B cell (primary cell): Measurements from ENCODE around the gene ALG3. TPM values are rescaled to one million over a fixed set of nuclear protein-coding genes. Genes with fewer than 3 reads are reported as not detected.
A peak's percentile ranks its signal among the peaks of the same experiment; 100 is the strongest.

Experiments used
- ATAC-seq: fragments of 200-7000 bp; cut with Tn5 transposase; one replicate; pipeline ENCODE4 v1.10.0; 2021; ENCODE audit warnings: low read depth, mild to moderate bottlenecking, moderate number of reproducible peaks, moderate library complexity
- CTCF ChIA-PET: fragments of 350-600 bp; sonication (Branson Sonifier 250); formaldehyde crosslinking; loops from one replicate; lab custom pipeline; 2021; ENCODE audit warnings: antibody characterized with exemption, inconsistent platforms; lab: Charles Lee
- POLR2A ChIA-PET: fragments of 350-600 bp; sonication (Branson Sonifier 250); formaldehyde crosslinking; loops from one replicate; lab custom pipeline; 2021; ENCODE audit warnings: antibody characterized with exemption; lab: Charles Lee
- DNase-seq: peaks from one replicate; pipeline ENCODE4 v3.0.0; 2013
- H2AFZ ChIP-seq: 2 replicates; pipeline ENCODE4 v1.6.1; 2012; ENCODE audit warnings: mild to moderate bottlenecking, low read depth, low read length; ENCODE audit not compliant: insufficient read depth, poor library complexity, severe bottlenecking
- H3K27ac ChIP-seq, 2 donors: 1 replicate in 1 of 2; 2 replicates in 1 of 2; pipeline ENCODE4 v1.5.1; 2012 to 2013; ENCODE audit warnings: low read length in 2 of 2, mild to moderate bottlenecking in 2 of 2, moderate library complexity in 1 of 2
- H3K27me3 ChIP-seq, 4 experiments: fragments of 200-600 bp in 1 of 4; sonication (generic) in 1 of 4; replicated peaks in 1 of 4; 1 replicate in 2 of 4; 2 replicates in 2 of 4; pipeline versions ENCODE4 v1.6.1 to v1.7.0; 2013 to 2016; ENCODE audit warnings: low read length in 3 of 4, mild to moderate bottlenecking in 2 of 4, mixed read lengths in 1 of 4, moderate library complexity in 1 of 4; ENCODE audit not compliant: insufficient read depth in 4 of 4, control insufficient read depth in 3 of 4; ENCODE audit errors: control extremely low read depth in 1 of 4
- H3K36me3 ChIP-seq, 2 experiments: replicated peaks in 1 of 2; 1 replicate in 1 of 2; 2 replicates in 1 of 2; pipeline versions ENCODE4 v1.6.1 to v1.7.1; 2013; ENCODE audit warnings: low read length in 1 of 2; ENCODE audit not compliant: insufficient read depth in 2 of 2, control insufficient read depth in 1 of 2; ENCODE audit errors: control extremely low read depth in 1 of 2, extremely low read depth in 1 of 2
- H3K4me1 ChIP-seq, 2 donors: fragments of 200-600 bp in 1 of 2; sonication (generic) in 1 of 2; 1 replicate in 1 of 2; 2 replicates in 1 of 2; pipeline versions ENCODE4 v1.5.1 to v1.6.1; 2013 to 2017; ENCODE audit warnings: low read length in 2 of 2; ENCODE audit not compliant: control insufficient read depth in 2 of 2, insufficient read depth in 2 of 2
- H3K4me2 ChIP-seq: replicated peaks from 2 replicates; pipeline ENCODE3; 2012; ENCODE audit warnings: mild to moderate bottlenecking, low read depth, low read length; ENCODE audit not compliant: poor library complexity, severe bottlenecking
- H3K4me3 ChIP-seq, 5 experiments: fragments of 200-600 bp in 1 of 5; sonication (generic) in 1 of 5; 1 replicate in 3 of 5; 2 replicates in 2 of 5; pipeline versions ENCODE4 v1.5.1 to v1.7.0; 2011 to 2016; ENCODE audit warnings: low read length in 4 of 5, mild to moderate bottlenecking in 4 of 5, low read depth in 2 of 5, control low read depth in 1 of 5, moderate library complexity in 1 of 5; ENCODE audit not compliant: insufficient read depth in 1 of 5; ENCODE audit errors: control extremely low read depth in 1 of 5, extremely low read depth in 1 of 5
- H3K79me2 ChIP-seq: fragments of 200-600 bp; sonication (generic); one replicate; pipeline ENCODE4 v1.6.0; 2016; ENCODE audit warnings: low read length; ENCODE audit not compliant: control insufficient read depth, insufficient read depth
- H3K9ac ChIP-seq: fragments of 200-600 bp; sonication (generic); 2 replicates; pipeline ENCODE4 v1.6.1; 2017; ENCODE audit warnings: mild to moderate bottlenecking, low read length, moderate library complexity
- H3K9me3 ChIP-seq, 3 donors: one replicate each; pipeline versions ENCODE4 v1.6.1 to v1.7.1; 2013; ENCODE audit warnings: low read length in 2 of 3; ENCODE audit not compliant: control insufficient read depth in 2 of 3, insufficient read depth in 1 of 3; ENCODE audit errors: control extremely low read depth in 1 of 3
- H4K20me1 ChIP-seq: 2 replicates; pipeline ENCODE4 v1.6.0; 2012; ENCODE audit warnings: mild to moderate bottlenecking, low read length; ENCODE audit not compliant: insufficient read depth, control insufficient read depth, poor library complexity, severe bottlenecking
- H3K27ac Mint-ChIP-seq: one replicate; pipeline ENCODE4 v1.8.0; 2021; ENCODE audit warnings: mixed read lengths
- H3K27me3 Mint-ChIP-seq: one replicate; pipeline ENCODE4 v1.8.0; 2021; ENCODE audit warnings: mixed read lengths
- H3K4me1 Mint-ChIP-seq: one replicate; pipeline ENCODE4 v1.8.0; 2021; ENCODE audit warnings: mixed read lengths
- H3K4me3 Mint-ChIP-seq: one replicate; pipeline ENCODE4 v1.8.0; 2021; ENCODE audit warnings: mixed read lengths
- H3K9me3 Mint-ChIP-seq: one replicate; pipeline ENCODE4 v1.8.0; 2022; ENCODE audit warnings: mixed read lengths; ENCODE audit not compliant: insufficient read depth
- CTCF ChIP-seq: fragments of 200-600 bp; IDR thresholded peaks from one replicate; pipeline ENCODE4 v1.8.0; 2022; ENCODE audit warnings: antibody characterized with exemption, mild to moderate bottlenecking
- EZH2 ChIP-seq: IDR thresholded peaks from 2 replicates; pipeline ENCODE4 v1.6.1; 2012; ENCODE audit warnings: borderline replicate concordance, low read depth, mild to moderate bottlenecking, moderate library complexity, low read length; ENCODE audit not compliant: insufficient read depth, poor library complexity, severe bottlenecking
- WGBS: methylation state at CpG from one replicate; pipeline ENCODE4 v1.1.5; 2013; ENCODE audit warnings: missing lambda C conversion rate; ENCODE audit not compliant: insufficient coverage; 5-methylcytosine and 5-hydroxymethylcytosine counted together
- intact Hi-C: fragments of 100-400 bp; cut with micrococcal nuclease; formaldehyde crosslinking; loops from one replicate; pipeline ENCODE4 v1.10.0; 2022
- polyA plus RNA-seq: library from polyadenylated mRNA; depleted of rRNA; stranded (reverse); fragments of >200 nt; gene quantifications from 2 replicates; pipeline ENCODE4 v1.2.3, GENCODE V29; 2012
- total RNA-seq, 2 donors: library from RNA; stranded (reverse); fragments of 120-200 nt in 1 of 2; gene quantifications; 1 replicate in 1 of 2; 2 replicates in 1 of 2; pipeline versions ENCODE4 v1.2.3 to v1.2.4, GENCODE V29; 2013 to 2022

The ALG3 gene
- total and polyA plus RNA-seq, 2 donors (not counting 1 experiment from before 2014, with no cell fraction given), result 36.1 to 38.6 TPM

GRCh38 chr3:184262764-184263179 lies 14.0 kb upstream of the ALG3 start:
- Histone ChIP-seq H3K4me3 (no peak overlapping the region), H3K9ac (no peak overlapping the region), H3K79me2 (no peaks in the 10 kb centered on the region), H3K4me2 (peak overlapping the region; percentile 96), H3K27ac (no peak overlapping the region), H3K36me3 (no peaks in the 10 kb centered on the region), H3K4me1 (peaks cover 27% of the 10 kb centered on the region in 2 donors), H3K27me3 (peaks cover 0 to 69% (median 29%) of the 10 kb centered on the region in 4 experiments), H3K9me3 (peaks cover 0 to 4% (median 0%) of the 10 kb centered on the region in 3 donors), H2AFZ (no peak overlapping the region), H4K20me1 (peaks cover 7% of the 10 kb centered on the region)
- 20% methylated on average over 10 of the region's 15 CpGs for WGBS
- no peak for DNase-seq
- Mint-ChIP-seq H3K9me3 (peaks cover 4% of the 10 kb centered on the region), H3K27me3 (peaks cover 53% of the 10 kb centered on the region), H3K27ac (no peak overlapping the region), H3K4me1 (peaks cover 24% of the 10 kb centered on the region), H3K4me3 (peak overlapping the region; percentile 72)
- ATAC-seq, result no peak
- ChIA-PET CTCF (no interaction called here), POLR2A (no interaction called here)
- no peak for TF ChIP-seq CTCF
- no peak for TF ChIP-seq EZH2
- intact Hi-C loops, result no loop called here

GRCh38 chr3:184261854-184262763 lies 13.3 kb upstream of the ALG3 start:
- Histone ChIP-seq H3K36me3 (no peaks in the 10 kb centered on the region), H3K9me3 (peaks cover 0 to 4% (median 0%) of the 10 kb centered on the region in 3 donors), H2AFZ (peak overlapping the region; percentile 60), H4K20me1 (peaks cover 7% of the 10 kb centered on the region), H3K9ac (peak overlapping the region; percentile 55), H3K4me3 (peak overlapping the region in 4 of 5 experiments; percentile 28 to 67 (median 46)), H3K79me2 (no peaks in the 10 kb centered on the region), H3K27ac (no peak overlapping the region), H3K4me1 (peaks cover 27% of the 10 kb centered on the region in 2 donors), H3K4me2 (peak overlapping the region; percentile 96), H3K27me3 (peaks cover 0 to 69% (median 29%) of the 10 kb centered on the region in 4 experiments)
- CTCF ChIA-PET, result interaction anchor here (1.3 kb wide), 1 partner anchor 263 kb away, joined by 3 read pairs; no protein-coding TSS in a partner anchor
- ATAC-seq, result peak; percentile 10
- Mint-ChIP-seq H3K4me1 (peaks cover 24% of the 10 kb centered on the region), H3K27ac (no peak overlapping the region), H3K27me3 (peaks cover 51% of the 10 kb centered on the region), H3K4me3 (peak overlapping the region; percentile 83), H3K9me3 (peaks cover 1% of the 10 kb centered on the region)
- DNase-seq, result peak; percentile 48
- intact Hi-C loops, result no loop called here
- TF ChIP-seq CTCF (no peak), EZH2 (no peak)
- POLR2A ChIA-PET, result no interaction called here
- WGBS, result 6% methylated on average over 55 of the region's 66 CpGs
